OCI-LY1 (cell line): ENCODE results near the gene IBA57.
A peak's percentile ranks its signal among the peaks of the same experiment; 100 is the strongest.

Experiments used
- EZH2 ChIP-seq: fragments of 200-600 bp; sonication (generic), shearing (Covaris generic); IDR thresholded peaks from 2 replicates; pipeline ENCODE4 v1.8.0; 2017; ENCODE audit warnings: borderline replicate concordance, mixed run types, mild to moderate bottlenecking, antibody characterized with exemption, low read length, moderate library complexity, mixed read lengths
- TF ChIP-seq, protein P1 (sequence below): fragments of 200-600 bp; sonication (generic), shearing (Covaris generic); IDR thresholded peaks from 2 replicates; pipeline ENCODE4 v1.5.1; 2017; ENCODE audit warnings: mild to moderate bottlenecking, antibody characterized with exemption, low read length, moderate library complexity, mixed read lengths

DNA sequence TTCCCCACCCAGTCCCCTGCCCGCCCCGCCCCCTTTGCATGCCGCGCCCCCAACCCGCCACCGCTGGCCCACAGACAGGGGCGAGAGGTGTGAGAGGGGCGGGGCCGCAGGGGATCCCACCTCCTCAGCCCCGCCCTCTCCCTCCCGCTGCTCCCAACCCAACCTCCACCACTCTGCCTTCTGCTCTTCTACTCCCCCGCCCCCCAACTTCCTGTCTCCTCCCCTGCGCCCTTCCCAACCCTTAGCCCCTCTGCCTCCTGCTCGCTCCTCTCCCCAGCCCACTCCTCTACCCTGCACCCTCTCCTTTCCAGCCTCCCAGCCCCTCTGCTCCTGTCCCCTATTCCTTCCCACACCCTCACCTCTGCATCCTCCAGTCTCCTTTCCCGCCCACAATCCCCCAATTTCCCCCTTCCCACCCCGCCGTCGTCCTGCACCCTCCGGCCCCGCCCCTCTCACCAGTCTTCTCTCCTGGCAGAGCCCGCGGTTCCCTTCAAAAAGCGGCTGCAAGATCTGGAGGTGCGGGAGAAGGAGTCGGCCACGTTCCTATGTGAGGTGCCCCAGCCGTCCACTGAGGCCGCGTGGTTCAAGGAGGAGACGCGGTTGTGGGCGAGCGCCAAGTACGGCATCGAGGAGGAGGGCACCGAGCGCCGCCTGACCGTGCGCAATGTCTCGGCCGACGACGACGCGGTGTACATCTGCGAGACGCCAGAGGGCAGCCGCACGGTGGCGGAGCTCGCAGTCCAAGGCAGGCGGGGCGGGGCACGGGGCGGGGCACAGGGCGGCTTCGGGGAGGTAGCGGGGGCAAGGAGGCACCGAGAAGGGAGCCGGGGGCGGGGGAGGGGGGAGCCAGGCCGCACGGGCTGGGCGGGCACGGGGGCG, 47.6 kb downstream of the IBA57 start:
- no peak for TF ChIP-seq EZH2
- TF ChIP-seq, protein P1, sequence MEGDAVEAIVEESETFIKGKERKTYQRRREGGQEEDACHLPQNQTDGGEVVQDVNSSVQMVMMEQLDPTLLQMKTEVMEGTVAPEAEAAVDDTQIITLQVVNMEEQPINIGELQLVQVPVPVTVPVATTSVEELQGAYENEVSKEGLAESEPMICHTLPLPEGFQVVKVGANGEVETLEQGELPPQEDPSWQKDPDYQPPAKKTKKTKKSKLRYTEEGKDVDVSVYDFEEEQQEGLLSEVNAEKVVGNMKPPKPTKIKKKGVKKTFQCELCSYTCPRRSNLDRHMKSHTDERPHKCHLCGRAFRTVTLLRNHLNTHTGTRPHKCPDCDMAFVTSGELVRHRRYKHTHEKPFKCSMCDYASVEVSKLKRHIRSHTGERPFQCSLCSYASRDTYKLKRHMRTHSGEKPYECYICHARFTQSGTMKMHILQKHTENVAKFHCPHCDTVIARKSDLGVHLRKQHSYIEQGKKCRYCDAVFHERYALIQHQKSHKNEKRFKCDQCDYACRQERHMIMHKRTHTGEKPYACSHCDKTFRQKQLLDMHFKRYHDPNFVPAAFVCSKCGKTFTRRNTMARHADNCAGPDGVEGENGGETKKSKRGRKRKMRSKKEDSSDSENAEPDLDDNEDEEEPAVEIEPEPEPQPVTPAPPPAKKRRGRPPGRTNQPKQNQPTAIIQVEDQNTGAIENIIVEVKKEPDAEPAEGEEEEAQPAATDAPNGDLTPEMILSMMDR = peak; percentile 52
